Activated CD4-positive, alpha-beta T cell treated with anti-CD3 and anti-CD28 coated beads, Interleukin-2, amount 50 U/mL, for 1 hour (primary cell): ENCODE data around the gene ADGRL1.
"Not testable (repeated sequence)": the region's sequence is repeated elsewhere in the genome, so short reads cannot be mapped to it uniquely, and the experiment has no call there.

Experiments used
- DNase-seq: peaks from one replicate; pipeline ENCODE4 v3.0.0-alpha.2; 2020

Gene ADGRL1

DNA sequence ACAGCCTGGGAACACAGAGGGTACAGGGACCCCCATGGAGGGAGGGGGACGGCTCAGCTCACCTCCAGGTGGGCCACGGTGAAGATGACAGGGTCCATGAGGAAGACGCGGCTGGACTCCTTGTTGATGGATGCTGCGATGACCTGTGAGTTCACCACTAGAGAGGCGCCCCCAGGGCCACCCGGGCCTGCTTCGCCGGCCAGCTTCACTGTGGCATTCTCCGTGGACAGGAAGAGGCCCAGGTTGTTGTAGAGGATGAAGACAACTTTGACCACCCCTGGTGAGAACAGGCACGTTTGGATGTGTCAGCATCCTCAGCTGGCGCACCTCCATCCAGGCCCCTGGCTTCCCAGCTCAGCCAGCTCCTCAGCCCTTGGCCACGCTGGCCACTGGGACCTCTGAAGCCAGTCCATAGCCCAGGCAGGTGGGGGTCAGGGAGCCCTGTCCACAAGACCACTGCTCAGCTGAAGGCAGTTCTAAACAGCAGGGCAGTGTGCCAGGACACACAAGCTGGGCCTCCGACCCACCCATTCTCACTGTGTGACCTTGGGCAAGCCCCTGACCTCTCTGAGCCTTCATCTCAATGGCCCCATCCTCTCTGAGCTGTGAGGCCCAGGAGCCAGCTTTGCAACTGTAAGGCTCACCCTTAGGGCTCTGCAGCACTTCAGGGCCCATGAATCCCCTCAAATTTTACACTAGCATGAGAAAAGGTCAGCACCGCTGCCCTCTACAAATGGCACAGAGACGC is 47.5 kb downstream of the ADGRL1 start:
- DNase-seq, result no peak

- no peak for DNase-seq
Measured at GRCh38 chr19:14156971-14157717, 48.8 kb downstream of the ADGRL1 start.

DNA sequence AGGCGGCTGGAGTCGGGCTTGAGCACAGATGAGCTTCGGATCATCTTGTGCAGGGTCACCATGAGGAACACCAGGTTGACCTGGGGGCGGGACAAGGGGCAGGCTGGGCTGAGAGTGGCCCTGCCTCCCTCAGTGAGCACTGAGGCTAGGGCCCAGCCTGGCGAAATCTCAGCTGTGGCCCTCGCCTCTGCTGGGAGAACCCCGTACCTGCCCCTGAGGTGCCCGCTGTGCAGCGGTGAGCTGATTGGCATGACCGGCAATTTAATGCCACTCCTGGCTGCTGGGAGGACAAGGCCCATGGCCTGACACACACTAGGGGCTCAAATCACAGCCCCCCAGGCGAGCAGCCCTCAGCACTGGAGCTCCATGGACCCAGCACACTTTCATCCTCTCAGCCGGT is 49.8 kb downstream of the ADGRL1 start:
- no peak for DNase-seq

DNA sequence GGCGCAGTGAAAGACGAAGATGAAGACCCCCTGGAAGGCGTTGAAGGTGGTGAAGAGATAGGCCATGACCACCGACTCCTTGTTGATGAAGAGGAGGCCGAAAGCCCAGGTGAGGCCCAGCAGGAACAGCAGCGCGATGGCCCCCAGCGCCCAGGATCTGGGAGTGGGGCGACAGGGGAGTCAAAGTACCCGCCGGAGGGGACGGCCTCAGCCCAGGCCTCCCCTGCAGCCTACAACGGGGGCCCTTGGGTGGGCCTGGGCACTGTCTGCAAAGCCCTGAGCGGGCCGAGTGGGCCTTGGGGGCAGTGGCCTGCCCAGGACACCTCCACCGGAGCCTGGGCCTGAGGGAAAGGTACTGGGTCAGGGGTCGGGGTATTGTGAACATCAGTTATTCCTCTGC is 50.6 kb downstream of the ADGRL1 start:
- DNase-seq, result no peak

GRCh38 chr19:14152713-14153112 is 53.3 kb downstream of the ADGRL1 start:
- DNase-seq, result no peak

- no peak for DNase-seq
Measured at GRCh38 chr19:14150770-14151661, 55.0 kb downstream of the ADGRL1 start.

GRCh38 chr19:14150041-14150769 is 55.8 kb downstream of the ADGRL1 start:
- no peak for DNase-seq

DNA sequence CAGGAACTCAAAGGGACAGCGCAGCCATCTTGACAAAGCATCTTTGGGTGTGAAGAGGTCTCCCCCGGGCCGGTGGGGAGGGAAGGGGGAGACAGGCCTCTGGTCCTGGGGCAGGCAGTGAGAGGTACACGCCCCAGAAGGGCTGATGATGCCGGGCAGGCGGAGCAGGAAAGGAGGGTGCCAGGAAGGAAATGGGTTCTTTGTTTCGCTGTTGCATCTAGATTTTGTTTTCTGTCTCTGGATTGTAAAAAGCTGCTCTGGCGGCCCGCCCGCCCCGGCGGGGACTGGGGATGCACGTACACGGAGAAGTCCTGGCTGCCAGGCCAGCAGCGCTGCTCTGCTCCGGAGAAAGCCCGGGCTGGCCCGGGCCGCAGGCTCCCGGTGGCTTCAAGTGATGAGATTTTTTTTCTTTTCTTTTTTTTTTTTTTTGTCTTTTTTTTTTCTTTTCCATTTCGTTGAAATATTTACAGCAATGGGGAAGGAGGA is 56.4 kb downstream of the ADGRL1 start:
- DNase-seq, result peak; percentile 57

DNA sequence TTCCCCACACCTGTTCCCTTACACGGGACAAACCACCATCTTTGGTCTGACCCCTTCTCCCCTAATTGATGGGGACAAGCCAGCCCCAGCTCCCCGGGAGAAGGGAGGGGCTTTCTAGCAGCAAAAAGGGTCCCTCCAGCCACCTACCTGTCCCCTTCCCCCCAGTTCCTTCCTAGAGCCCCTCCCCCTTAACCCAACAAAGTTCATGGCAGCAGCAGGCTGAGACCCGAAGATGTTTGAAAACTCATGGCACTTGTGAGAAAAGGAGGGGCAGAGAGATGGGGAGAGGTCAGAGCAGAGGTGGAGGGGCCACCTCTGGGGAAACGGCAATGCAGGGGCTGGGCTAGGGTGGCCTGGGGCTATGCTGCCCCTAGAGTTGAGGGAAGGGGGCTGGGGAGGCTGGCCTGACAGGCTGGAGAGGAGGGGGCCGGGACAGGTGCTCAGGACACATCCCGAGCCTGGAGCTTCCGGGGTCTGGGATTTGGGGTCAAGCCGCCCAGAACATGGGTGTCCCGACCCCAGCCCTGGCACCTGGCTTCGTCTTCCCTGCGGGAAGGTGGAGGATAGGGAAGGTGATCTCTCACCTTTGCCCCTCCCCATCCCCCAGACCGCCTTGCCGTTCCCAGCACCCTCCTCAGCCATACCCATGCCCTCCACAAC is 57.1 kb downstream of the ADGRL1 start:
- no peak for DNase-seq

DNA sequence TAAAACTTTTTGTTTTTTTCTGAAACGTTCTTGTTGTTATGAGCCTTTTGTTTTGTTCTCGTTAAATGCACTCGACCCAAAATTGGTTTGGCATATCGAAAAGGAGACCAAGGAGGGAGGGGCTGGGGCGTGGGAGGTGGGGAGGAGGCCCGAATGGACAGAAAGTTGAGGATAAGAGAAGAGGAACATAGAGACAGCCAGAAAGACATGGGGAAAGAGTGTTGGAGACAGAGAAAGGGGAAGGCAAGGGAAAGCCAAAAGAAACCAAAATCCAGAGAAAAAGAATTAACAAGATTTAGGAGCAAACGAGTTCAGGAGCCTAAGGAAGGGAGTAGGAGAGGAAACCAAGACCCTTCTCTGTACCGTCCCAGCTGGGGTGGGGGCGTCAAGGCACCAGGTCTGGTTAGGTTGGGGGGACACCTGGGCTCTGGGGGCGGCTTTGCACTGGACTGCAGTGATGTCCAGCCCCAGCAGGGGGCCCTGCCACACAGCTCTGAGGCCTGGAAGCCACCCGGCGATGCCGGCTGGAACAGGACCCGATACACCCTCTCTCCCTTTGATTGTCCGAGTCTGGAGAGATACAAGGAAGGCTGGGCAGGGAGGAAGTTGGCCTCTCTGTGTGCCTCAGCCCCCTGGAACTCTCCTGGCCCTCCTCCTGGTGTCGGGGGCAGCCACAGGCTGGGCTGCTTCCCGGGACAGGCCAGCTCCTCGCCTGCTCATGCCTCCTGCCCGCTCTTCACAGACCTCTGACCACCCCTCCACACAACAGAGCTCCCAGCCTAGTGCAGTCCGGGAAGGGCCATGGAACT is 58.0 kb downstream of the ADGRL1 start:
- peak; percentile 48 for DNase-seq

DNA sequence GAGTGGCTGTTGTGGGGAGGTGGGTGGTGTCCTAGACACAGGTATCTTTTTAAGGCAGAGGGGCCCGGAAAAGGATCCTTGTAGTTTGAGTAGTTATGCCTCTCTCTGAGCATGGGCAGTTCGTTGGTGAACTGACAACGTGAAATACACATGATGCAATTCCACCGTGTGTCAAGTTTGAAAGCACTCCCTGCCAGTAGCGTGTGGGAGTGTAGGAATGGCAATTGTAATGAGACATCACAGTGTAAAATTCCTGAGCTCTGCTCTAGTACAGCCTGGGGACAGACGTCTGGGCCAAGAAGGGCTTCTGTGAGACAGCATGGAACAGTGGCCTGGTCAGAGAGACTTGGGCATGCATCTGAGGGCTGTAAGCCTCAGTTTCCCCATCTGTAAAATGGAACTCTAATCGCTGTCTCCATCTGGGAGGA is 59.2 kb downstream of the ADGRL1 start:
- no peak for DNase-seq

GRCh38 chr19:14146169-14146568 is 59.8 kb downstream of the ADGRL1 start:
- not testable (repeated sequence) for DNase-seq

DNA sequence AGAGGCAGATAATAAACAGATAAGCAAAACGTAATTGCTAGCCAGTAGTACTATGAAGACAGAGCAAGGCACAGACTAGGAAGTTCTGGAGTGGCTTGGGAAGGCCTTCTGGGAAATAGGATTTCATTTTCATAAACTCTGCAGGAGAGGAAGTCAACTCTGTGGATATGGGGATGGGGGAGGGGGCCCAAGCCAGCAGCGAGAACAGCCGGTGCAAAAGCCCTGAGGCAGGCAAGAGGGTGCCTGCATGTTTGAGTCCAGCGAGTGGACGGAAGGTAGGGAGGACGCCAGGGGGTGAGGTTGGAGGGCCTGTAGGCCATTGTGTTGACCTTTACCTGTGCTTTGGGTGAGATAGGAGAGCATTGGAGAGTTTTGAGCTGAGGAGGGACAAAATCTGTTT is 60.6 kb downstream of the ADGRL1 start:
- DNase-seq, result no peak

DNA sequence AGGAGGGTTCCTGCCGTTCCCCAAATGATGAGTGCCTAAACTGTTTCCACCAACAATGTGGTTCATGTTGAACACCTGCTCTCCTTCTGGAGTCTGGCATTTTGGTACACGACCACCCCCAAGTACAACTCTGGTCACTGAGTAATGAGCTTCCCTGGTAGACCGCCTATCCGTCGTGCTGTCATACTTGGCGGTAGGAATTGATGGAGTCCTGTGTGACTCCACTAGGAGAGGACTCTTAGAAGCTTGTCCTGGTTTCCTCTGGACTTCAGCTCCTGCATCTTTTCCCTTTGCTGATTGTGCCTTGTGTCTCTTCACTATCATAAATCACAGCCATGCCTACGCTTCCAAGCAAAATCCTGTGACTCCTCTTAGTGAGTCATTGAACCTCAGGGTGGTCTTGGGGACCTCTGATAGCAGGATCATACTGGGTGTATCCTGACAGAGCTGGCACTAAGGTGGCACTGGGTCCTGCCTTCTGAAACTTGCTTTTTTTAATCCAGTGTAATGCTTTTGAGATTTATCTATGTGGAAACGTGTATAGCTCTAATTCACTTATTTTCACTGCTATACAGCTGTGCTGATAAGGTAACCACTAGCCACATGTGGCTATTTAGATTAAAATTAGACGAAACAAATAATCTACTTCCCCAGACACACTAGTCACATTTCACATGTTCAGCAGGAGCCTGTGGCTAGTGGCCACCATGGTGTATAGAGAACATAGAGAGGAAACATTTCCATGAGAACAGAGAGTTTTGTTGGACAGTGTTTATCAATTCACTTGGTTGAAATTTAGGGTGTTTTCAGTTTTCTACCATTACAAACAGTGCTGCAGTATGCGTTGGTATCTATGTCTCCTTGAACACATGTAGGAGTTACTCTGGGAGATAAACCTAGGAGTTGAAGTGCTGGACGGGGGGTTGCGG is 63.4 kb downstream of the ADGRL1 start:
- no peak for DNase-seq

GRCh38 chr19:14141041-14141440 is 64.9 kb downstream of the ADGRL1 start:
- no peak for DNase-seq

GRCh38 chr19:14139944-14140343 is 66.0 kb downstream of the ADGRL1 start:
- DNase-seq, result no peak

GRCh38 chr19:14138576-14139265 is 67.2 kb downstream of the ADGRL1 start:
- DNase-seq, result no peak

DNA sequence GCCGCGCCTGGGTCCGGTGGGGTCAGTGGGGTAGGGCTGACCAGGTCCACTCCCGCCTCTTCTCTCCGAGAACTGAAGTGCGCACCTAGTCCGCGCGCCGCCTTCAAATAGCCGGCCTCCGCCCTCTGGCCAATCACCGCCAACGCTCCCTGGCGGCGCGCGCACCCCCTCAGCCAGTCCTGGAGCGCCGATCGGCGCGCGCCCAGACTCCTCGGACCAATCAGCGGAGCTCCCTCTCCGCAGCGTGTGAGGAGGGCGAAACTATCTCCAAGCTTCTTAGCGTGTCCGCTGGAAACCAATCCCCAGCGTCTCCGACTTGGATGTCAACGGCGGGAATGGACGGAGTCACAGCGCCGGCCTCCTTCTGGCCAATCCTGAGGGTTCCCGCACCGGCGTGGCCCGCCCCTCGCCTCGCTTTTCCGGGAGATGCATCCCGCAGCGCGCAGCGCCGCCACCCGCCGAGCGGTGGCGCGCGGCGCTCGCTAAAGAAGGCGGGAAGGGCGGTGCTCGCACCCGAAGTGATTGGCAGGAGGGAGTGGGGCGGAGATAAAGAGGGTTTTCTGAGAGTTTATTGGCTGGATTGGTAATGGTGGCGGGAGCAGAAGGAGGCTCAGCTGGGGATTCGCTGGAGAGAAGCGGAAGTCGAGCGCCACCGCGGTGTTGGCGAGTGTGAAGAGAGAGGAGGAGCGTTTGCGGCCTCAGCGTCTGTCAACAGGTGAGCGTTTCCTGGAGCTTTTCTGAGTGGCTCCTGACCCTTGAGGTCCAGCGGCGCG is 69.3 kb downstream of the ADGRL1 start, which contains the start of gene ASF1B:
ASF1B (minus strand) TSS at position 81 of the 773 bp plus-strand sequence. CDS start 133 bp downstream, outside the sequence.
- DNase-seq, result peak; percentile 95
